IMR-90 (cell line): ENCODE data around the gene OR5B17. TPM values are rescaled to one million over a fixed set of nuclear protein-coding genes. Genes with fewer than 3 reads are reported as not detected.
A peak's percentile ranks its signal among the peaks of the same experiment; 100 is the strongest.

Experiments
- ATAC-seq: fragments of 200-7000 bp; cut with Tn5 transposase; 2 replicates; pipeline ENCODE4 v1.9.1; 2020; ENCODE audit warnings: low read depth, mild to moderate bottlenecking, moderate library complexity
- BruUV-seq: library from RNA; stranded (reverse); fragments of 400-500 nt; replicated peaks from 2 replicates; lab custom pipeline; 2021; lab: Mats Ljungman, UMichigan
- CTCF ChIA-PET: fragments of 300-600 bp; formaldehyde crosslinking; extraction: SDS; loops from one replicate; lab custom pipeline; 2021; ENCODE audit warnings: antibody characterized with exemption; lab: Yijun Ruan, JAX
- POLR2A ChIA-PET: fragments of 300-600 bp; sonication (Branson Sonifier 250); formaldehyde crosslinking; loops from one replicate; lab custom pipeline; 2022; ENCODE audit warnings: antibody characterized with exemption; ENCODE audit not compliant: unreplicated experiment; lab: Charles Lee
- DNase-seq: peaks from one replicate; pipeline ENCODE4 v3.0.0; 2013
- H2AFZ ChIP-seq: replicated peaks from 2 replicates; pipeline ENCODE3; 2013; ENCODE audit warnings: low read length, mild to moderate bottlenecking; ENCODE audit not compliant: poor library complexity
- H2AK5ac ChIP-seq: 2 replicates; pipeline ENCODE4 v1.6.1; 2013; ENCODE audit warnings: low read depth, low read length, inconsistent platforms
- H2AK9ac ChIP-seq: replicated peaks from 2 replicates; pipeline ENCODE3; 2013; ENCODE audit warnings: mild to moderate bottlenecking, low read depth, low read length, moderate library complexity; ENCODE audit not compliant: poor library complexity
- H2BK120ac ChIP-seq: 2 replicates; pipeline ENCODE4 v1.6.1; 2013; ENCODE audit warnings: low read depth, low read length, inconsistent platforms
- H2BK15ac ChIP-seq: 3 replicates; pipeline ENCODE4 v1.6.1; 2013; ENCODE audit warnings: low read depth, low read length, inconsistent platforms
- H2BK20ac ChIP-seq: 2 replicates; pipeline ENCODE4 v1.6.1; 2013; ENCODE audit warnings: low read depth, mild to moderate bottlenecking, inconsistent platforms, low read length, moderate library complexity
- H2BK5ac ChIP-seq: 2 replicates; pipeline ENCODE4 v1.6.1; 2013; ENCODE audit warnings: mild to moderate bottlenecking, low read depth, low read length, inconsistent platforms; ENCODE audit not compliant: poor library complexity, severe bottlenecking
- H3K14ac ChIP-seq: replicated peaks from 2 replicates; pipeline ENCODE4 v1.6.1; 2013; ENCODE audit warnings: low read depth, low read length, inconsistent platforms
- H3K18ac ChIP-seq: 2 replicates; pipeline ENCODE4 v1.6.1; 2013; ENCODE audit warnings: low read depth, low read length, control low read depth
- H3K23ac ChIP-seq: 2 replicates; pipeline ENCODE4 v1.6.1; 2013; ENCODE audit warnings: low read depth, low read length, inconsistent platforms
- H3K27ac ChIP-seq: 2 replicates; pipeline ENCODE4 v1.5.1; 2013; ENCODE audit warnings: mild to moderate bottlenecking, control low read depth, low read length; ENCODE audit not compliant: insufficient read depth
- H3K27me3 ChIP-seq: 2 replicates; pipeline ENCODE4 v1.6.1; 2013; ENCODE audit warnings: low read length; ENCODE audit not compliant: control insufficient read depth, insufficient read depth
- H3K36me3 ChIP-seq: 2 replicates; pipeline ENCODE4 v1.6.1; 2013; ENCODE audit warnings: low read length, mixed read lengths; ENCODE audit not compliant: control insufficient read depth, insufficient read depth
- H3K4ac ChIP-seq: 2 replicates; pipeline ENCODE4 v1.6.1; 2013; ENCODE audit warnings: low read depth, low read length, inconsistent platforms
- H3K4me1 ChIP-seq: 2 replicates; pipeline ENCODE4 v1.6.1; 2013; ENCODE audit warnings: low read length, mixed read lengths; ENCODE audit not compliant: control insufficient read depth, insufficient read depth
- H3K4me2 ChIP-seq: 2 replicates; pipeline ENCODE4 v1.6.1; 2013; ENCODE audit warnings: low read depth, mild to moderate bottlenecking, control low read depth, low read length, moderate library complexity
- H3K4me3 ChIP-seq: 2 replicates; pipeline ENCODE4 v1.5.1; 2013; ENCODE audit warnings: low read depth, mild to moderate bottlenecking, control low read depth, low read length, moderate library complexity; ENCODE audit not compliant: insufficient read depth
- H3K56ac ChIP-seq: 2 replicates; pipeline ENCODE4 v1.6.1; 2013; ENCODE audit warnings: low read length, inconsistent platforms; ENCODE audit not compliant: insufficient read depth; ENCODE audit errors: extremely low read depth
- H3K79me1 ChIP-seq, 2 experiments: 2 replicates each; pipeline ENCODE4 v1.6.1; 2013; ENCODE audit warnings: low read length in 2 of 2, inconsistent platforms in 1 of 2, low read depth in 1 of 2
- H3K9ac ChIP-seq: 2 replicates; pipeline ENCODE4 v1.6.1; 2013; ENCODE audit warnings: low read depth, low read length, control low read depth
- H3K9me1 ChIP-seq: 2 replicates; pipeline ENCODE4 v1.6.1; 2013; ENCODE audit warnings: low read length, inconsistent platforms; ENCODE audit not compliant: insufficient read depth
- H3K9me3 ChIP-seq: 2 replicates; pipeline ENCODE4 v1.6.1; 2013; ENCODE audit warnings: low read length; ENCODE audit not compliant: control insufficient read depth, insufficient read depth
- H4K20me1 ChIP-seq: 2 replicates; pipeline ENCODE4 v1.6.1; 2013; ENCODE audit warnings: low read length, inconsistent platforms; ENCODE audit not compliant: insufficient read depth
- H4K5ac ChIP-seq: 2 replicates; pipeline ENCODE4 v1.6.1; 2013; ENCODE audit warnings: mild to moderate bottlenecking, low read depth, low read length, control low read depth
- H4K8ac ChIP-seq, 2 experiments: 2 replicates each; pipeline ENCODE4 v1.6.1; 2013; ENCODE audit warnings: low read depth in 2 of 2, low read length in 2 of 2, control low read depth in 1 of 2, inconsistent platforms in 1 of 2
- H4K91ac ChIP-seq: 2 replicates; pipeline ENCODE4 v1.6.1; 2013; ENCODE audit warnings: low read depth, low read length, inconsistent platforms; ENCODE audit not compliant: insufficient read depth
- CHD1 ChIP-seq: IDR thresholded peaks from 2 replicates; pipeline ENCODE4 v1.6.1; 2012; ENCODE audit warnings: low read depth, low read length, improper control_type of control experiment
- CTCF ChIP-seq: conservative IDR thresholded peaks from 2 replicates; pipeline ENCODE4 v1.5.1; 2012; ENCODE audit warnings: mild to moderate bottlenecking, low read depth, low read length, improper control_type of control experiment
- ELK1 ChIP-seq: fragments of 150-350 bp; IDR thresholded peaks from 2 replicates; pipeline ENCODE4 v1.6.1; 2016; ENCODE audit warnings: low read depth, mild to moderate bottlenecking, low read length, moderate library complexity, borderline replicate concordance
- FOS ChIP-seq: fragments of 150-350 bp; IDR thresholded peaks from 2 replicates; pipeline ENCODE4 v1.6.1; 2016; ENCODE audit warnings: low read depth, low read length
- MAFK ChIP-seq: IDR thresholded peaks from 2 replicates; pipeline ENCODE4 v1.6.1; 2012; ENCODE audit warnings: low read depth, low read length, improper control_type of control experiment
- MAZ ChIP-seq: IDR thresholded peaks from 2 replicates; pipeline ENCODE4 v1.6.1; 2012; ENCODE audit warnings: low read depth, mild to moderate bottlenecking, low read length, improper control_type of control experiment, moderate library complexity, borderline replicate concordance
- MXI1 ChIP-seq: IDR thresholded peaks from 2 replicates; pipeline ENCODE4 v1.6.1; 2012; ENCODE audit warnings: low read depth, mild to moderate bottlenecking, low read length, moderate library complexity, borderline replicate concordance
- POLR2A ChIP-seq: IDR thresholded peaks from 2 replicates; pipeline ENCODE4 v1.6.1; 2012; ENCODE audit warnings: mild to moderate bottlenecking, low read depth, low read length
- SMC3 ChIP-seq: fragments of 150-350 bp; IDR thresholded peaks from 2 replicates; pipeline ENCODE4 v1.6.1; 2016; ENCODE audit warnings: low read depth, mild to moderate bottlenecking, antibody characterized with exemption, low read length, moderate library complexity
- WGBS, 2 experiments: methylation state at CpG; one replicate each; pipeline versions ENCODE4 v1.1.5 to v1.1.7; 2013; ENCODE audit warnings: missing lambda C conversion rate in 2 of 2; ENCODE audit not compliant: insufficient read length in 1 of 2; ENCODE audit errors: extremely low coverage in 2 of 2; 5-methylcytosine and 5-hydroxymethylcytosine counted together
- dilution Hi-C: fragments of 300-500 bp; cut with HindIII; formaldehyde crosslinking; loops from one replicate; pipeline ENCODE4 v1.14.3; 2018; ENCODE audit warnings: low sequenced_read_pairs; ENCODE audit not compliant: unreplicated experiment
- in situ Hi-C: fragments of 300-500 bp; cut with MboI; formaldehyde crosslinking; loops from 3 replicates; pipeline ENCODE4 v1.14.3; 2019; ENCODE audit warnings: low sequenced_read_pairs, inconsistent platforms, mixed read lengths
- intact Hi-C: fragments of 100-400 bp; cut with micrococcal nuclease; formaldehyde crosslinking; loops from 2 replicates; pipeline ENCODE4 v1.10.0; 2022
- polyA plus RNA-seq, 3 experiments: library from polyadenylated mRNA; depleted of rRNA; stranded (reverse); fragments of >200 nt; gene quantifications; 2 replicates each; pipeline ENCODE4 v1.2.3, GENCODE V29; 2012; ENCODE audit warnings: low replicate concordance in 1 of 3
- total RNA-seq: library from RNA; depleted of rRNA; stranded (reverse); fragments of >200 nt; gene quantifications from 2 replicates; pipeline ENCODE4 v1.2.3, GENCODE V29; 2012
- TF ChIP-seq, protein P1 (sequence below): fragments of 150-350 bp; IDR thresholded peaks from 2 replicates; pipeline ENCODE4 v1.6.1; 2017; ENCODE audit warnings: mild to moderate bottlenecking, antibody characterized with exemption, low read length, low read depth

The OR5B17 gene
- total and polyA plus RNA-seq, 2 of the 4 experiments (the other 2 are of a cell fraction): not detected

DNA sequence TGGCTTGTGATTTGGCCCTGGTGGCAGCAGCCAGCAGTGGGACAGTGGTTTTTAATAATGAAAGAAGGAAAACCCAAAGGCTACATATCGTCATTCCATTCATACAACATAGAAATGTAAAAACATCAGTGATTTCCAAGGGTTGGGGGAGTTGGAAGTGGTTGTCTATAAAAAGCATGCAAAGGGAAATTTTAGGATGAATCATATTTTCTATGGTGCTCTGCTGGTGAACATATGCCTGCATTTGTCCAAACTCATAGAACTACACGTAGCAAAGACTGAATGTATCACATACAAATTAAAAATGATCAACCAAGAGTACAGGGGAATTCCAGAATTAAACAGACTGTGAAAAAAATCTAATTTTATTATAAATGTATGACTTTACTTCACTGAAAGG, 36.7 kb upstream of the OR5B17 start:
- peak overlapping the region; percentile 86; the same call in 2 of the 3 replicates for H2BK15ac ChIP-seq
- no peak overlapping the region for H3K9ac ChIP-seq
- peak overlapping the region; percentile 93 for H2BK120ac ChIP-seq
- ChIA-PET POLR2A (no interaction called here), CTCF (no interaction called here)
- H3K27ac ChIP-seq: peak overlapping the region; percentile 85
- H2BK5ac ChIP-seq: peak overlapping the region; percentile 100
- H3K4me1 ChIP-seq: peaks cover 13% of the 10 kb centered on the region; the same call in 1 of the 2 replicates
- H3K79me1 ChIP-seq: no peaks in the 10 kb centered on the region
- BruUV-seq: no TSS peak
- H3K56ac ChIP-seq: peak overlapping the region; percentile 8; the same call in 1 of the 2 replicates
- peak overlapping the region; percentile 28; the same call in 1 of the 2 replicates for H3K23ac ChIP-seq
- no peak overlapping the region for H3K4me3 ChIP-seq
- in situ Hi-C loops: no loop called here
- dilution Hi-C loops: no loop called here
- ATAC-seq: no peak
- H3K27me3 ChIP-seq: no peaks in the 10 kb centered on the region
- peaks cover 8% of the 10 kb centered on the region for H3K9me3 ChIP-seq
- H4K91ac ChIP-seq: peak overlapping the region; percentile 97
- intact Hi-C loops: loop anchor here (10.0 kb wide), 1 partner anchor 331 kb away; no protein-coding TSS in a partner anchor
- WGBS, 2 experiments: no CpG with 5 or more reads among the region's 2 CpGs
- TF ChIP-seq ELK1: no peak
- TF ChIP-seq MAFK: no peak
- TF ChIP-seq CHD1: no peak
- TF ChIP-seq CTCF: no peak
- TF ChIP-seq, protein P1, sequence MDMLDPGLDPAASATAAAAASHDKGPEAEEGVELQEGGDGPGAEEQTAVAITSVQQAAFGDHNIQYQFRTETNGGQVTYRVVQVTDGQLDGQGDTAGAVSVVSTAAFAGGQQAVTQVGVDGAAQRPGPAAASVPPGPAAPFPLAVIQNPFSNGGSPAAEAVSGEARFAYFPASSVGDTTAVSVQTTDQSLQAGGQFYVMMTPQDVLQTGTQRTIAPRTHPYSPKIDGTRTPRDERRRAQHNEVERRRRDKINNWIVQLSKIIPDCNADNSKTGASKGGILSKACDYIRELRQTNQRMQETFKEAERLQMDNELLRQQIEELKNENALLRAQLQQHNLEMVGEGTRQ: no peak
- no peak for TF ChIP-seq MXI1
- TF ChIP-seq MAZ: no peak
- TF ChIP-seq FOS: no peak
- no peak for TF ChIP-seq SMC3
- no peak for TF ChIP-seq POLR2A
- no peak overlapping the region for H3K4me2 ChIP-seq
- H3K18ac ChIP-seq: peak overlapping the region; percentile 99
- peak overlapping the region; percentile 90 to 95 for H4K8ac ChIP-seq
- peak overlapping the region; percentile 87 for H3K4ac ChIP-seq
- peak overlapping the region; percentile 12 for H2AFZ ChIP-seq
- H4K20me1 ChIP-seq: no peaks in the 10 kb centered on the region
- peak overlapping the region; percentile 53 for H2AK9ac ChIP-seq
- peak overlapping the region; percentile 98 for H4K5ac ChIP-seq
- peak overlapping the region; percentile 80 for H2AK5ac ChIP-seq
- peak overlapping the region; percentile 80 for H2BK20ac ChIP-seq
- H3K14ac ChIP-seq: peak overlapping the region; percentile 91
- H3K36me3 ChIP-seq: no peaks in the 10 kb centered on the region
- H3K9me1 ChIP-seq: no peaks in the 10 kb centered on the region
- peak; percentile 71 for DNase-seq
